Activated B cell treated with CpG ODN at 0.5 μM for 24 hours (primary cell): ENCODE measurements around the gene KIAA1217. TPM values are rescaled to one million over a fixed set of nuclear protein-coding genes. Genes with fewer than 3 reads are reported as not detected.

Source experiments
- ATAC-seq: fragments of 200-7000 bp; cut with Tn5 transposase; one replicate; pipeline ENCODE4 v1.10.0; 2021; ENCODE audit warnings: low read depth, mild to moderate bottlenecking, moderate library complexity
- CTCF ChIA-PET: fragments of 350-600 bp; sonication (Branson Sonifier 250); formaldehyde crosslinking; loops from one replicate; lab custom pipeline; 2021; ENCODE audit warnings: antibody characterized with exemption; lab: Charles Lee
- POLR2A ChIA-PET: fragments of 350-600 bp; sonication (Branson Sonifier 250); formaldehyde crosslinking; loops from one replicate; lab custom pipeline; 2021; ENCODE audit warnings: antibody characterized with exemption; lab: Charles Lee
- DNase-seq: peaks from one replicate; pipeline ENCODE4 v3.0.0; 2022
- H3K27ac Mint-ChIP-seq: one replicate; pipeline ENCODE4 v1.8.0; 2020; ENCODE audit warnings: mixed read lengths
- H3K27me3 Mint-ChIP-seq: one replicate; pipeline ENCODE4 v1.8.0; 2021; ENCODE audit warnings: mixed read lengths
- H3K36me3 Mint-ChIP-seq: one replicate; pipeline ENCODE4 v1.8.0; 2021; ENCODE audit warnings: low read depth, mixed read lengths
- H3K4me1 Mint-ChIP-seq: one replicate; pipeline ENCODE4 v1.8.0; 2021; ENCODE audit warnings: mixed read lengths
- H3K4me3 Mint-ChIP-seq: one replicate; pipeline ENCODE4 v1.8.0; 2020; ENCODE audit warnings: mild to moderate bottlenecking, mixed read lengths
- H3K9me3 Mint-ChIP-seq: one replicate; pipeline ENCODE4 v1.8.0; 2020; ENCODE audit warnings: mixed read lengths
- CTCF ChIP-seq: fragments of 200-600 bp; IDR thresholded peaks from one replicate; pipeline ENCODE4 v1.8.0; 2022; ENCODE audit warnings: antibody characterized with exemption, mild to moderate bottlenecking
- intact Hi-C: fragments of 100-400 bp; cut with micrococcal nuclease; formaldehyde crosslinking; loops from one replicate; pipeline ENCODE4 v1.15.1; 2024
- total RNA-seq: library from RNA; stranded (reverse); gene quantifications from 2 replicates; pipeline ENCODE4 v1.2.3, GENCODE V29; 2022

KIAA1217 gene
- total RNA-seq, 1 donor from 2014 or later = 0.71 TPM

GRCh38 chr10:24469993-24470392 lies 261.1 kb downstream of the KIAA1217 start:
- H3K9me3 Mint-ChIP-seq = no peaks in the 10 kb centered on the region
- DNase-seq = no peak
- H3K27me3 Mint-ChIP-seq = no peaks in the 10 kb centered on the region
- no peak overlapping the region for H3K27ac Mint-ChIP-seq
- no peaks in the 10 kb centered on the region for H3K36me3 Mint-ChIP-seq
- no peak for ATAC-seq
- ChIA-PET CTCF (no interaction called here), POLR2A (no interaction called here)
- intact Hi-C loops = no loop called here
- TF ChIP-seq CTCF = no peak
- no peak overlapping the region for H3K4me3 Mint-ChIP-seq
- no peaks in the 10 kb centered on the region for H3K4me1 Mint-ChIP-seq

GRCh38 chr10:24475598-24475997 lies 266.7 kb downstream of the KIAA1217 start:
- Mint-ChIP-seq H3K9me3 (peaks cover 3% of the 10 kb centered on the region), H3K27me3 (no peaks in the 10 kb centered on the region), H3K36me3 (no peaks in the 10 kb centered on the region), H3K4me3 (no peak overlapping the region), H3K4me1 (no peaks in the 10 kb centered on the region), H3K27ac (no peak overlapping the region)
- ChIA-PET CTCF (no interaction called here), POLR2A (no interaction called here)
- DNase-seq = no peak
- ATAC-seq = no peak
- TF ChIP-seq CTCF = no peak
- intact Hi-C loops = no loop called here

GRCh38 chr10:24476913-24477701 lies 268.2 kb downstream of the KIAA1217 start:
- Mint-ChIP-seq H3K27me3 (no peaks in the 10 kb centered on the region), H3K36me3 (no peaks in the 10 kb centered on the region), H3K4me1 (no peaks in the 10 kb centered on the region), H3K9me3 (peaks cover 3% of the 10 kb centered on the region), H3K4me3 (no peak overlapping the region), H3K27ac (no peak overlapping the region)
- intact Hi-C loops = no loop called here
- ChIA-PET POLR2A (no interaction called here), CTCF (no interaction called here)
- ATAC-seq (no peak), DNase-seq (no peak)
- no peak for TF ChIP-seq CTCF

GRCh38 chr10:24477915-24478314 lies 269.0 kb downstream of the KIAA1217 start:
- H3K4me1 Mint-ChIP-seq = no peaks in the 10 kb centered on the region

GRCh38 chr10:24479806-24480205 lies 270.9 kb downstream of the KIAA1217 start:
- Mint-ChIP-seq H3K9me3 (peaks cover 3% of the 10 kb centered on the region), H3K27me3 (no peaks in the 10 kb centered on the region), H3K4me3 (no peak overlapping the region), H3K4me1 (no peaks in the 10 kb centered on the region), H3K27ac (no peak overlapping the region), H3K36me3 (no peaks in the 10 kb centered on the region)
- DNase-seq = no peak
- no peak for ATAC-seq
- TF ChIP-seq CTCF = no peak
- ChIA-PET CTCF (no interaction called here), POLR2A (no interaction called here)
- intact Hi-C loops = no loop called here

More at GRCh38 chr10:24477915-24478314, 269.0 kb downstream of the KIAA1217 start:
- intact Hi-C loops = no loop called here
- CTCF ChIA-PET = no interaction called here
- H3K4me3 Mint-ChIP-seq = no peak overlapping the region
- H3K36me3 Mint-ChIP-seq = no peaks in the 10 kb centered on the region
- ATAC-seq (no peak), DNase-seq (no peak)
- H3K27me3 Mint-ChIP-seq = no peaks in the 10 kb centered on the region
- H3K9me3 Mint-ChIP-seq = peaks cover 3% of the 10 kb centered on the region
- POLR2A ChIA-PET = no interaction called here
- H3K27ac Mint-ChIP-seq = no peak overlapping the region
- no peak for TF ChIP-seq CTCF
